Measurements from ENCODE around the gene HS3ST3A1.

HS3ST3A1 gene

DNA sequence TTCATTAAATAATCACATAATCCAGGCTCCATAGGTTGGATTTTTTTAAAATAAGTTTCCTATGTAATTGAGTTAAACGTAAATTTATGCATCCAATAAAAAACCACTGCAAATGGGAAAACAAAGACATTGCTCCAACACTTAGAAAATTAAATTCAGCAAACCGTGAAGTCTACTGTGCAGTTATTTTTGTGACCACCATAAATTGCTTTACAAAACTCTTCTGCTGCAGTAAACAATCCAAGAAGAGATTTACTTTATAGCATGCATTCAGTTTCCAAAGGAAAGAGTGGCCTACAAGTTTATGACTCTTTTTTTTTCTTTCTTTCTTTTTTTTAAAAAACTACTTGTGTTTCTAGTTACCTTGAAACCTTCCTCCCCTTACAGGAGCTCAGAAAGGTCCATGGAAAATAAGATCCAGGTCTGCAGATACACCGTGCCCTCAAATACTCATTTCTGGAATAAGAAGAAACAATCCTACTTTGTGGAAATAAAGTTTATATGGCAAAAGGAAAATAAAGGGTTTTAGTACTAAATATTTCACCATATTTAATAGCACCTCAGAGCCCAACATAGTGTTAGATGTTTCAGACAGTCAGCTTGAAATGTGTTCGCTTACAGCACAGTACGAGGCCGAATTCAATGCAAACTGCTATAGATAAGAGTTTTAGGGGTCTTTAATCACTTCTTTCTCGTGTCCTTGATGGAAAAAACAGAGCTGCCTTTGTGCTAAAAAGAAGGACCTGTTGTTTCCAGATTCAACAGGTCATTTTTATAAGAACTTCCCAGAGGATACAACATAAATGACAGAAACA is 3.2 kb downstream of the HS3ST3A1 start:
- DNase-seq (ENCODE audit: low read depth in 2 of 2), result no peak

GRCh38 chr17:13597723-13598347 is 3.9 kb downstream of the HS3ST3A1 start:
- no peak for DNase-seq (ENCODE audit: low read depth in 2 of 2)

DNA sequence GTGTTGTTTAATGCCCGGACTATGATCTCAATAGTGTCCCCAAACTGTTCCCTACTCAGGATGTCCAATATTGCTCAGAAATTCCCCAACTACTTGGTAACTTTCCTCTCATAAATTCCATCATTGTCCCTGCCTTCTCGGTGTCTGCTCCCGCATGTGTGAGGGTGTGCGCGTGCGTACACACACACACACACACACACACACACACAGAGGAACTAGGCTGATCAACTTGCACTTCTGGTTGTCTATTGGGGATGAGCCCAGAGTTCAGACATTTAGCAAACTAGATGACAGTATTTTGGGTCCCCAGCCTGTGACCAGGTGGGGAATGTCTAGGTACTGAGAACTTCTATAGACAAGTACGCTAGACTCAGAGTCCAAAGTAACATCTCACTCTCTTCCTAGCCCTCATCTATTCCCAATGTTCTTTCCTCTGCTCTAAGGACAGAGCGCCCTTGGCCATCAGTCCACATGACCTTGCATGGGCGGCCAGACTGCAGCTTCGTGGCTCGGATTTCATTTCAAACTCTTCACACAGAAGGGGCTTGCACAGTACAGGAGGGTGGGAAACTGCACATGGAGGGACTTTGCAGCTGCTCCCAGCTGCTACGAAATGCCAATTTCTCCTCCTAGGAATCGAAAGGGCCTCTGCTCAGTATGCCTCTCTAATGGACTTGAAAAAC is 5.3 kb downstream of the HS3ST3A1 start:
- no peak for DNase-seq (ENCODE audit: low read depth in 2 of 2)

DNA sequence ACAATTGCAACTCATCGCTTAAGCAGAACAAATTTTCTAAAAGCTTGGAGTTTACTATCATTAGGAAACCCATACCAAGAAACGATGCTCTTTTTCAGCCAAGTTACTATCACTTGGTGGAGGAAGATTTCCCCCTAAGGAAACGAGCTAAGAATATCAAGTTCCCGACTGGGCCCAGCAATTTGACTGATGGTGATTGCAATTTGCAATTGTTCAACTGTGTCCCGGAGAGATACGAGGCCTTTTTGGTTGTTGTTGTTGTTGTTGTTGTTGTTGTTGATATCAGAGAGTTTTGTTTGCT is 6.2 kb downstream of the HS3ST3A1 start:
- no peak for DNase-seq (ENCODE audit: low read depth in 2 of 2)

GRCh38 chr17:13594762-13595598 is 6.7 kb downstream of the HS3ST3A1 start:
- DNase-seq (ENCODE audit: low read depth in 2 of 2), result peak; percentile 67 to 73

GRCh38 chr17:13594310-13594709 is 7.4 kb downstream of the HS3ST3A1 start:
- no peak for DNase-seq (ENCODE audit: low read depth in 2 of 2)

DNA sequence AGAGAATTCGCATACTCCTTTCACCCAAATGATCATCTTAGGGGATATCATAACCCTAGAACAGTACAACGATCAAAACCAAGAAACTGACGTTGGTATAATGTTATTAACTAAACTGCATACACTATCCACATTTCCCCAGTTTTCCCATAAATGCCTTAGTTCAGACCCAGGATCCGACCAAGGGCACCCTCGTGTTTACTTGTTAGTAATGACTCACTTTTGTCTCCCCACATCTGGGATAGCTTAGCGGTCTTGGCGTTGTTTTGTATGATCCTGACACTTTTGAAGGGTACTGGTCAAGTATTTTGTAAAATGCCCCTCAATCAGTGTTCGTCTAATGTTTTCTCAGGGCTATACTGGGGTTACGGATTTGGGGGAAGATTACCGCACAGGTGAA is 8.0 kb downstream of the HS3ST3A1 start:
- DNase-seq (ENCODE audit: low read depth in 2 of 2), result no peak

GRCh38 chr17:13593021-13593751 is 8.5 kb downstream of the HS3ST3A1 start:
- no peak for DNase-seq (ENCODE audit: low read depth in 2 of 2)

GRCh38 chr17:13592427-13592826 is 9.3 kb downstream of the HS3ST3A1 start:
- no peak for DNase-seq (ENCODE audit: low read depth in 2 of 2)

DNA sequence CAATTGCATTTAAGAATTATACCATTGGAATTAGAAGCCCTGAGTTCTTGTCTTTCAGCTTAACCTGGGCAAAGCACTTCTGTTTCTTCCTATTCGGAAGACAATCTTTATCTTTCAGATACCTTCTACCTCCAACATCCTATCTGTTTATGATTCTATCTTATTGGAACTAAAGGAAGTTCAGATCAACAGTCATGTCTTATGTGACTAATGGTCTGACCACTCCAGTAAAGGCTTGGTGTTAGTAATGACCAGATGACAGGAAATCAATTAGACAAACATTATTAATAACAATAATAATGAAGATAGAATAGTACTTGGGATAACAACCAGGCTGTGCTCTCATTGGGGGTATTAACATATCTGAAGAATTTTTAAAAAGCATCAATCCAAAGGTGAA is 11.3 kb downstream of the HS3ST3A1 start:
- DNase-seq (ENCODE audit: low read depth in 2 of 2), result no peak

GRCh38 chr17:13589658-13590057 is 12.1 kb downstream of the HS3ST3A1 start:
- no peak for DNase-seq (ENCODE audit: low read depth in 2 of 2)

- DNase-seq (ENCODE audit: low read depth in 2 of 2), result no peak
These were observed 14.0 kb downstream of the HS3ST3A1 start for GRCh38 chr17:13587487-13588338.

DNA sequence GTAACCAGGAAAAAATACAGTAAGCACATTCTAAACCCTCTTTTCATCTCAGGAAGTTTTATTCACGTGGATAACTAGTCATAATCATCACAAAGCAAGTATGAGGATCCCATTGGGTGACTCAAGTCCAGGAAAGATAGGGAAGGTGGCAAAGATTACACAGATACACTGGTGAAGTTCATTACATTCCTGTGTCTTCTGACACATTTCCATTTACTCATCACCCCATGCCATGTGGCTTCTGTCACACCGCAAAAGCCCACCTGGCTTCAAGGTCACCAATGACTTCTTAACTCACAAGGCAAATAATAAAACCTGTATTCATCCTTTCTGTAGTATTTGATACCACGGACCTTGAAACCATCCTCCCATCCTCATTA is 17.0 kb downstream of the HS3ST3A1 start:
- no peak for DNase-seq (ENCODE audit: low read depth in 2 of 2)

- no peak for DNase-seq (ENCODE audit: low read depth in 2 of 2)
These were observed 17.6 kb downstream of the HS3ST3A1 start for GRCh38 chr17:13583996-13584700.

- DNase-seq (ENCODE audit: low read depth in 2 of 2), result no peak
These were observed 18.8 kb downstream of the HS3ST3A1 start for GRCh38 chr17:13582776-13583547.

DNA sequence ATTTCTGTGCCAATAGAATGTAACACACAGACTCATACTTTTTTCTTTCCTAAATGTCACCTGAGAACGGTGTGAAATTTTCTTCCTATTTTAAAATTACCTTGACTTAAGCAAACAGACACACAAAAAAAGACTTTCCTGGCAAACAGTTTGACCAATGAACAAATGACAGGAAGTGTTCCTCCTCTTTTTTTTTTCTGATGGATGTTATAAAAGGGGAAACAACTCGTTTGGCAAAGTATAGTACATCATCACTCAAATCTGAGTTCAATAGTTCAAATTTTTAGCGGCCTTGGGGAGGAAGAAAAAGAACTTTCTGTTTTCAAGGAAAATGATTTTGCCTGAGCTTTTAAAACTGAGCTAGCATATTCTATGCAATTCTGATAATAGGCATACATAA is 19.8 kb downstream of the HS3ST3A1 start:
- no peak for DNase-seq (ENCODE audit: low read depth in 2 of 2)

DNA sequence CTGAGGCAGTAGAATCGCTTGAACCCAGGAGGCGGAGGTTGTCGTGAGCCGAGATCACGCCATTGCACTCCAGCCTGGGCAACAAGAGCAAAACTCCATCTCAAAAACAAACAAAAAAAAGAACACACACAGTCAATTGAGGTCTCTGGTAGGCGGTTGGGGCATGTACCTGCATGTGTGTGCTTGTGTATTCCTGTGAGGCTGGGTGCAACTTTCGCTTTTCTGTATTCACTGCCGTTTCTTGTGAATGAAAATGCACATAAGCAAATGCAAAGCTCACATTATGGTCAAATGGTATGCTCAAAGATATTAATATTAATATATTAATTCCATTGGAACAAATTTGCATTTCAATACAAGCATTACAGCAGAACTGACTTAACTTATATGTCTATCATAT is 20.9 kb downstream of the HS3ST3A1 start:
- DNase-seq (ENCODE audit: low read depth in 2 of 2), result no peak

GRCh38 chr17:13576661-13577526 is 24.8 kb downstream of the HS3ST3A1 start:
- DNase-seq (ENCODE audit: low read depth in 2 of 2), result no peak
